HUES6 (cell line): ENCODE data around the gene CRACDL.

Experiments
- H3K27ac ChIP-seq: 2 replicates; pipeline ENCODE4 v1.7.0; 2013; ENCODE audit warnings: low read depth, mild to moderate bottlenecking, low read length, inconsistent platforms
- H3K27me3 ChIP-seq: 2 replicates; pipeline ENCODE4 v1.6.1; 2013; ENCODE audit warnings: low read length; ENCODE audit not compliant: control insufficient read depth, insufficient read depth
- H3K36me3 ChIP-seq: 2 replicates; pipeline ENCODE4 v1.6.1; 2013; ENCODE audit warnings: low read length; ENCODE audit not compliant: control insufficient read depth, insufficient read depth
- H3K4me1 ChIP-seq: 2 replicates; pipeline ENCODE4 v1.6.1; 2013; ENCODE audit warnings: low read length; ENCODE audit not compliant: control insufficient read depth, insufficient read depth
- H3K4me3 ChIP-seq: 2 replicates; pipeline ENCODE4 v1.5.1; 2013; ENCODE audit warnings: low read depth, low read length
- H3K9ac ChIP-seq: one replicate; pipeline ENCODE4 v1.6.1; 2013; ENCODE audit warnings: mild to moderate bottlenecking, low read length
- H3K9me3 ChIP-seq: 2 replicates; pipeline ENCODE4 v1.6.1; 2013; ENCODE audit warnings: low read depth, low read length; ENCODE audit not compliant: control insufficient read depth, insufficient read depth

CRACDL gene

GRCh38 chr2:98911376-98912154 is 24.5 kb downstream of the CRACDL start:
- Histone ChIP-seq H3K36me3 (no peaks in the 10 kb centered on the region), H3K4me3 (no peak overlapping the region), H3K4me1 (peaks cover 15% of the 10 kb centered on the region), H3K9me3 (no peaks in the 10 kb centered on the region), H3K27ac (no peak overlapping the region), H3K9ac (no peak overlapping the region), H3K27me3 (no peaks in the 10 kb centered on the region)

GRCh38 chr2:98911126-98911375 is 25.0 kb downstream of the CRACDL start:
- no peaks in the 10 kb centered on the region for H3K9me3 ChIP-seq
- H3K27me3 ChIP-seq, result no peaks in the 10 kb centered on the region
- H3K36me3 ChIP-seq, result no peaks in the 10 kb centered on the region
- peaks cover 15% of the 10 kb centered on the region for H3K4me1 ChIP-seq
- H3K9ac ChIP-seq, result no peak overlapping the region
- H3K4me3 ChIP-seq, result no peak overlapping the region
- no peak overlapping the region for H3K27ac ChIP-seq

- Histone ChIP-seq H3K27ac (no peak overlapping the region), H3K4me3 (no peak overlapping the region), H3K4me1 (peaks cover 15% of the 10 kb centered on the region), H3K9ac (no peak overlapping the region), H3K36me3 (no peaks in the 10 kb centered on the region), H3K9me3 (no peaks in the 10 kb centered on the region), H3K27me3 (no peaks in the 10 kb centered on the region)
These were observed 25.5 kb downstream of the CRACDL start for GRCh38 chr2:98910349-98911125.

GRCh38 chr2:98909317-98910211 is 26.5 kb downstream of the CRACDL start:
- no peaks in the 10 kb centered on the region for H3K36me3 ChIP-seq
- no peak overlapping the region for H3K4me3 ChIP-seq
- no peak overlapping the region for H3K27ac ChIP-seq
- H3K9me3 ChIP-seq, result no peaks in the 10 kb centered on the region
- peaks cover 17% of the 10 kb centered on the region for H3K4me1 ChIP-seq
- H3K27me3 ChIP-seq, result no peaks in the 10 kb centered on the region
- H3K9ac ChIP-seq, result no peak overlapping the region

GRCh38 chr2:98908931-98909316 is 27.1 kb downstream of the CRACDL start:
- no peaks in the 10 kb centered on the region for H3K9me3 ChIP-seq
- H3K36me3 ChIP-seq, result no peaks in the 10 kb centered on the region
- peaks cover 23% of the 10 kb centered on the region for H3K4me1 ChIP-seq
- H3K4me3 ChIP-seq, result no peak overlapping the region
- no peak overlapping the region for H3K9ac ChIP-seq
- H3K27ac ChIP-seq, result no peak overlapping the region
- H3K27me3 ChIP-seq, result no peaks in the 10 kb centered on the region

GRCh38 chr2:98907966-98908905 is 27.8 kb downstream of the CRACDL start:
- H3K4me3 ChIP-seq, result no peak overlapping the region
- peaks cover 23% of the 10 kb centered on the region for H3K4me1 ChIP-seq
- no peak overlapping the region for H3K9ac ChIP-seq
- no peaks in the 10 kb centered on the region for H3K9me3 ChIP-seq
- H3K27ac ChIP-seq, result no peak overlapping the region
- no peaks in the 10 kb centered on the region for H3K27me3 ChIP-seq
- H3K36me3 ChIP-seq, result no peaks in the 10 kb centered on the region

- Histone ChIP-seq H3K4me1 (peaks cover 23% of the 10 kb centered on the region), H3K27me3 (no peaks in the 10 kb centered on the region), H3K36me3 (no peaks in the 10 kb centered on the region), H3K27ac (no peak overlapping the region), H3K9me3 (no peaks in the 10 kb centered on the region), H3K4me3 (no peak overlapping the region), H3K9ac (no peak overlapping the region)
These were observed 28.6 kb downstream of the CRACDL start for GRCh38 chr2:98907385-98907784.

- peaks cover 13% of the 10 kb centered on the region for H3K4me1 ChIP-seq
- no peaks in the 10 kb centered on the region for H3K9me3 ChIP-seq
- no peak overlapping the region for H3K9ac ChIP-seq
- H3K27ac ChIP-seq, result no peak overlapping the region
- H3K36me3 ChIP-seq, result no peaks in the 10 kb centered on the region
- no peaks in the 10 kb centered on the region for H3K27me3 ChIP-seq
- no peak overlapping the region for H3K4me3 ChIP-seq
These were observed 32.1 kb downstream of the CRACDL start for GRCh38 chr2:98903767-98904485.

GRCh38 chr2:98903064-98903355 is 33.0 kb downstream of the CRACDL start:
- H3K9ac ChIP-seq, result no peak overlapping the region
- peaks cover 8% of the 10 kb centered on the region; the same call in 1 of the 2 replicates for H3K4me1 ChIP-seq
- no peak overlapping the region for H3K27ac ChIP-seq
- H3K9me3 ChIP-seq, result no peaks in the 10 kb centered on the region
- H3K4me3 ChIP-seq, result no peak overlapping the region
- H3K27me3 ChIP-seq, result no peaks in the 10 kb centered on the region
- H3K36me3 ChIP-seq, result no peaks in the 10 kb centered on the region
